ENCODE measurements around the gene LSG1. TPM values are rescaled to one million over a fixed set of nuclear protein-coding genes. Genes with fewer than 3 reads are reported as not detected.

Gene LSG1
- total and polyA plus RNA-seq, 10 of the 15 experiments (the other 5 are each of a cell fraction or from before 2014, with no cell fraction given) = 14.3 to 75.6 (median 54.4) TPM

- Histone ChIP-seq H3K27me3 (replicated peaks in 1 of 2; ENCODE audit: control insufficient read depth in 2 of 2, insufficient read depth in 2 of 2, low read length in 1 of 2) (no peaks in the 10 kb centered on the region; a peak in 1 of 4 replicates), H4K20me1 (ENCODE audit: control insufficient read depth, insufficient read depth) (no peaks in the 10 kb centered on the region), H3K27ac (ENCODE audit: control insufficient read depth, insufficient read depth) (no peak overlapping the region), H3K4me1 (ENCODE audit: control insufficient read depth, insufficient read depth, low read length) (no peaks in the 10 kb centered on the region), H3K4me3 (no peak overlapping the region), H3K4me2 (ENCODE audit: control insufficient read depth, insufficient read depth) (no peak overlapping the region), H3K36me3 (ENCODE audit: control insufficient read depth in 2 of 2, insufficient read depth in 2 of 2, low read length in 1 of 2) (no peaks in the 10 kb centered on the region), H2AFZ (ENCODE audit: control insufficient read depth, low read depth, low read length) (no peak overlapping the region), H3K9ac (ENCODE audit: control insufficient read depth, insufficient read depth, low read length) (no peak overlapping the region), H3K9me3 (replicated peaks; ENCODE audit: control insufficient read depth, insufficient read depth, low read length) (no peaks in the 10 kb centered on the region), H3K79me2 (ENCODE audit: control insufficient read depth, insufficient read depth, low read length) (no peaks in the 10 kb centered on the region)
- ChIA-PET CTCF (no interaction called here), RAD21 (ENCODE audit: unreplicated experiment) (no interaction called here), SMC1A (ENCODE audit: uncharacterized antibody, unreplicated experiment) (interaction anchor here (0.6 kb wide), 1 partner anchor 12 kb away, joined by 3 read pairs; no protein-coding TSS in a partner anchor), POLR2A (no interaction called here)
- no peak for TF ChIP-seq POLR2A (IDR thresholded peaks at IDR 0.05; ENCODE audit: low read depth, low read length)
- no peak for TF ChIP-seq MYC (IDR thresholded peaks at IDR 0.05; ENCODE audit: insufficient read depth, insufficient read length, insufficient replicate concordance, low read length, severe bottlenecking)
- no peak for TF ChIP-seq IRF4 (IDR thresholded peaks at IDR 0.05; ENCODE audit: low read depth, low read length)
- no peak for TF ChIP-seq NFIC (IDR thresholded peaks at IDR 0.05; ENCODE audit: low read depth, low read length)
- TF ChIP-seq HDAC2 (IDR thresholded peaks at IDR 0.05) = no peak
- TF ChIP-seq BCLAF1 (IDR thresholded peaks at IDR 0.05) = no peak
- no peak for TF ChIP-seq NRF1 (conservative IDR thresholded peaks at IDR 0.05; ENCODE audit: low read depth, low read length)
- intact Hi-C loops (cut with micrococcal nuclease; ENCODE audit: unreplicated experiment) (no loop called here), in situ Hi-C loops (cut with MboI) (no loop called here)
- DNase-seq (ENCODE audit: low read depth, low spot score) (no peak), ATAC-seq (no peak), FAIRE-seq (no peak)
- 90% methylated on average over 7 of the region's 10 CpGs for WGBS (ENCODE audit: insufficient coverage, insufficient replicate concordance, low lambda C conversion rate, missing lambda C conversion rate)
- no TSS peak for BruUV-seq (replicated peaks)
Observed at GRCh38 chr3:194602669-194603171, 69.3 kb downstream of the LSG1 start.
